Muscle layer of colon (tissue), 2 donors: ENCODE results near the gene PRR18.

Experiments
- H3K27ac ChIP-seq: one replicate; pipeline ENCODE4 v1.7.0; 2013; ENCODE audit warnings: low read depth, mild to moderate bottlenecking, low read length, moderate library complexity
- H3K27me3 ChIP-seq, 2 donors: one replicate each; pipeline ENCODE4 v1.7.0; 2013; ENCODE audit warnings: low read length in 2 of 2, mild to moderate bottlenecking in 2 of 2; ENCODE audit not compliant: insufficient read depth in 2 of 2, control insufficient read depth in 1 of 2
- H3K36me3 ChIP-seq: one replicate; pipeline ENCODE4 v1.7.0; 2013; ENCODE audit warnings: mild to moderate bottlenecking, low read length; ENCODE audit not compliant: insufficient read depth
- H3K4me1 ChIP-seq: one replicate; pipeline ENCODE4 v1.7.0; 2013; ENCODE audit warnings: mild to moderate bottlenecking, low read length; ENCODE audit not compliant: insufficient read depth
- H3K4me3 ChIP-seq, 2 donors: one replicate each; pipeline ENCODE4 v1.7.0; 2013; ENCODE audit warnings: low read length in 2 of 2, low read depth in 1 of 2, mild to moderate bottlenecking in 1 of 2, moderate library complexity in 1 of 2
- H3K9ac ChIP-seq: one replicate; pipeline ENCODE4 v1.7.0; 2013; ENCODE audit warnings: low read length
- H3K9me3 ChIP-seq: one replicate; pipeline ENCODE4 v1.7.0; 2013; ENCODE audit warnings: mild to moderate bottlenecking, low read length
- donor health status: abdominal sarcoma.
- donor health status: Adenocarcinoma of cecum.

PRR18 gene

GRCh38 chr6:166331503-166332415, 23.6 kb upstream of the PRR18 start:
- Histone ChIP-seq H3K9ac (no peak overlapping the region), H3K36me3 (peaks cover 29% of the 10 kb centered on the region), H3K27ac (no peak overlapping the region), H3K27me3 (no peaks in the 10 kb centered on the region), H3K4me1 (peaks cover 13% of the 10 kb centered on the region), H3K4me3 (no peak overlapping the region), H3K9me3 (no peaks in the 10 kb centered on the region)

- Histone ChIP-seq H3K4me1 (peaks cover 13% of the 10 kb centered on the region), H3K9me3 (no peaks in the 10 kb centered on the region), H3K27ac (no peak overlapping the region), H3K9ac (no peak overlapping the region), H3K4me3 (no peak overlapping the region), H3K27me3 (no peaks in the 10 kb centered on the region), H3K36me3 (peaks cover 29% of the 10 kb centered on the region)
Observed at GRCh38 chr6:166330612-166331011, 22.4 kb upstream of the PRR18 start.

DNA sequence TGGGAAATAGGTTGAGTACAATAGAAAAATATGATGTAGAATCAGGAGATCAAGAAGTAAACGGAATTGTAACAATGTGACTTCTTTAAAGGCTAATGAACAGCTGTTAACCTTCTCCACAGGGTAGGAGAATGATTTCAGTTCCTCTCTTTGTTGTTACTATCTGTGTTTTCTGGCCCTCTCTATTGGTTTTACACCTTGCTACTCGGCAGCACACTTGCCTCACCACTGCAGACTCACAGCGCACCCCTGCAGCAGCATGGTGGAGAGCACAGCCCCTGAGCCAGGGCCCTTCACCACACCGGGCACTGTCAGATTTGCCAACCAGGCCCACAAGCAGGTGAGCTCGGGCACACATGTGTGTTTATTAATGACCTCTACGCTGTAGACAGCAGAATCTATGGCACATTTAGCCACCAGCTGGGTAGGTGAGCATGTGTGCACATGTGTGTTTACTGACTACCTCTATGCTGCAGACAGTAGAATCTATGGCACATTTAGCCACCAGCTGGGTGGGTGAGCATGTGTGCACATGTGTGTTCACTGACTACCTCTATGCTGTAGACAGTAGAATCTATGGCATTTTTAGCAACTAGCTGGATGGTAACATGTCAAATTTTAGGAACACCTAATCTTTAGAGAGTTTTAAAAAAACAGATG, 17.3 kb upstream of the PRR18 start:
- Histone ChIP-seq H3K9ac (no peak overlapping the region), H3K27me3 (no peaks in the 10 kb centered on the region), H3K9me3 (no peaks in the 10 kb centered on the region), H3K4me1 (no peaks in the 10 kb centered on the region), H3K27ac (no peak overlapping the region), H3K36me3 (peaks cover 42% of the 10 kb centered on the region), H3K4me3 (no peak overlapping the region)

DNA sequence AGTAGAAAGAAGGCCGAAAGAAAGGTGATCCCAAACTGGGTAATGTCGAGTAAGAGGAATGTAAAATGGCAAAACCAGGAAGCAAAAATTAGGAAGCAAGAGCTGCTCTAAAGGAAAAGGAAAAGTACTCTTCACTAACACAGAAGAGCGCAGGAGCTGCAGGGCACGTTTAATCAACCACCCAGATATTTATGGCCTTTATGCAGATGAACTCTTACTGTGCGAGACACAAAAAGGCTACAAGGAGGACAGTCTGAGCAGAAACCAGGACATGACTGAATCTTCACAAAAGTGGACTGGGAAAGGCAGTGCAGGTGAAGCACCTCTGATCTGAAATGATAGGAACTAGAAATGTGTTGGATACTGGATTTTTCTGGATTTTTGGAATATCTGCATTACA, 15.2 kb upstream of the PRR18 start:
- no peak overlapping the region for H3K4me3 ChIP-seq
- H3K4me1 ChIP-seq: no peaks in the 10 kb centered on the region
- no peaks in the 10 kb centered on the region for H3K9me3 ChIP-seq
- no peaks in the 10 kb centered on the region for H3K27me3 ChIP-seq
- no peak overlapping the region for H3K27ac ChIP-seq
- no peak overlapping the region for H3K9ac ChIP-seq
- peaks cover 39% of the 10 kb centered on the region for H3K36me3 ChIP-seq

DNA sequence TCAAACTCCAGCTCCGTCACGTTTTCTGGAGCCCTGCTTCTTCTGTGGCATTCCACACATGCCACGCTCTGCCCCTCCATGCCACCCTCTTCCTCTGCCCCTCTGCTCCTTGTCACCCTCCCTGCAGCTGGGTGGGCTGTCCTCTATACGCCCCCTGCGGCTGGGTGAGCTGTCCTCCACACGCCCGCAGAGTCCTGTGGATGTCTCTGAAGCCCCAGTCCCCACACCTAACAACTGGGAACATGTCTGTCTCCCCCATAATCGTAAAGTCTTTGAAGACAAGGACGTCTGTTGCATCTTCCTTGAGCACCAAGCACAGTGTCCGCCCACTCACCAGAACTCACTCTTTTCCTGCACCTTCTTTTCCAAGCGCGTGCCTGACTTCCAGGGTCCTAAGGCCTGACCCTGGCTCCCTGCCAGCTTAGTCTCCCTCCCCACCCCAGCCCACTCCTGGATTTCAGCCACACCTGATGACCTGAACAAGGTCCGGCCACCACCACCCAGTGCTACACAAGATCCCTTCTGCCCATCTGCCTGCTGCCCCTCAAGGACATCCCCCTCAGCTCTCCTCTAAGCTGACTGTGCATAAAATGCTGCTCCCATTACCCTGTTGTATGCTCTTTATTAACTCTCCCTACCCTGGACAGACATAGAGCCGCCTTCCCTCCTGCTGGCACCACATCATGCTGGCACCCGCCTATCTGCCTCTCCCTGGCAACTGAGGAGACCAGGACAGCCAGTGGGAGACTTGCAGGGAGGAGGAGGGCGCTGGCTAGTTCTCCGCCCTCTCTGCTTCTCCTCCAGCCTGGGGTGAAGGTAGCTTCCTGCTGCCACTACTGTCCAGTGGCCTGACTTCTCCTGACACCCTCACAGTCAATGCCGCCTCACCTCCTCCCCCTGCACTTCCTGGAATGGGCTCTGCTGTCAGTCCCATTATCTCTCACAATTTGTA, 10.7 kb upstream of the PRR18 start:
- Histone ChIP-seq H3K36me3 (peaks cover 10% of the 10 kb centered on the region), H3K4me1 (no peaks in the 10 kb centered on the region), H3K27ac (no peak overlapping the region), H3K9ac (no peak overlapping the region), H3K4me3 (no peak overlapping the region), H3K9me3 (no peaks in the 10 kb centered on the region), H3K27me3 (no peaks in the 10 kb centered on the region)

DNA sequence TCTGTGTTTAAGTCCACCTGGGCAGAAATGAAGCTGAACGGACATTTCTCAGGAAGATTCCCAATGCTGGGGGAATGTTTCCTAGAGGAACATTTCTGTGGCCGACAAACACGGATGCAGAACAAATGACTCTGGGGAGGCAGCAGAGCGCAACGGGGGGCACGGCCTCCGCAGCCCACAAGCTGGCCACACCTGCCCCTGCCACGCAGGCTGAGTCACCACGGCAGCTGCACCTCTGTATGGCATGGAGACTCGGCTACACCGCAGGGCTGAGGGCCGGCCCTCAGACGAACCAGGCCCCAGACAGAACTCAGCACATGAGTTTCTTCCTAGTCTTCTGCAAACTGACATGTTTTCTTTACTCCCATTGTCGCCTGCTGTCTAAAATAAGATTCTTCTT, 10.0 kb upstream of the PRR18 start:
- H3K27ac ChIP-seq: no peak overlapping the region
- H3K4me1 ChIP-seq: no peaks in the 10 kb centered on the region
- H3K36me3 ChIP-seq: peaks cover 9% of the 10 kb centered on the region
- H3K9me3 ChIP-seq: no peaks in the 10 kb centered on the region
- H3K4me3 ChIP-seq: no peak overlapping the region
- H3K27me3 ChIP-seq: no peaks in the 10 kb centered on the region
- H3K9ac ChIP-seq: no peak overlapping the region

- Histone ChIP-seq H3K27me3 (no peaks in the 10 kb centered on the region), H3K9ac (no peak overlapping the region), H3K4me1 (no peaks in the 10 kb centered on the region), H3K36me3 (peaks cover 9% of the 10 kb centered on the region), H3K27ac (no peak overlapping the region), H3K4me3 (no peak overlapping the region), H3K9me3 (no peaks in the 10 kb centered on the region)
Observed at GRCh38 chr6:166317261-166318212, 9.3 kb upstream of the PRR18 start.

DNA sequence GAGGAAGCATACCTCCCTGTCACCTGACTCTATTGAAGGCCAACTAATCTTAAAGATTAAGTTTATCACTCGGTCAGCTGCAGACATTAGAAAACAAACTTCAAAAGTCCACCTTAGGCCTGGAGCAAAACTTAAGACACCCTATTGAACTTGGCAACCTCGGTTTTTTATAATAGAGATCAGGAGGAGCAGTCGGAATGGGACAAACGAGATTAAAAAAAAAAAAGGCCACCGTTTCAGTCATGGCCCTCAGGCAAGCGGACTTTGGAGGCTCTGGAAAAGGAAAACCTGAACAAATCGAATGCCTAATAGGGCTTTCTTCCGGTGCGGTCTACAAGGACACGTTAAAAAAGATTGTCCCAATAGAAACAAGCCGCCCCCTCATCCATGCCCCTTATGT, 7.2 kb upstream of the PRR18 start:
- Histone ChIP-seq H3K4me3 (no peak overlapping the region), H3K27ac (no peak overlapping the region), H3K4me1 (no peaks in the 10 kb centered on the region), H3K36me3 (peaks cover 5% of the 10 kb centered on the region), H3K9me3 (no peaks in the 10 kb centered on the region), H3K9ac (no peak overlapping the region), H3K27me3 (no peaks in the 10 kb centered on the region)

- no peak overlapping the region for H3K9ac ChIP-seq
- no peak overlapping the region for H3K27ac ChIP-seq
- no peaks in the 10 kb centered on the region for H3K36me3 ChIP-seq
- no peaks in the 10 kb centered on the region for H3K4me1 ChIP-seq
- H3K9me3 ChIP-seq: no peaks in the 10 kb centered on the region
- no peak overlapping the region for H3K4me3 ChIP-seq
- H3K27me3 ChIP-seq: peaks cover 0 to under 1% of the 10 kb centered on the region in 2 donors
Observed at GRCh38 chr6:166314454-166314853, 6.3 kb upstream of the PRR18 start.

DNA sequence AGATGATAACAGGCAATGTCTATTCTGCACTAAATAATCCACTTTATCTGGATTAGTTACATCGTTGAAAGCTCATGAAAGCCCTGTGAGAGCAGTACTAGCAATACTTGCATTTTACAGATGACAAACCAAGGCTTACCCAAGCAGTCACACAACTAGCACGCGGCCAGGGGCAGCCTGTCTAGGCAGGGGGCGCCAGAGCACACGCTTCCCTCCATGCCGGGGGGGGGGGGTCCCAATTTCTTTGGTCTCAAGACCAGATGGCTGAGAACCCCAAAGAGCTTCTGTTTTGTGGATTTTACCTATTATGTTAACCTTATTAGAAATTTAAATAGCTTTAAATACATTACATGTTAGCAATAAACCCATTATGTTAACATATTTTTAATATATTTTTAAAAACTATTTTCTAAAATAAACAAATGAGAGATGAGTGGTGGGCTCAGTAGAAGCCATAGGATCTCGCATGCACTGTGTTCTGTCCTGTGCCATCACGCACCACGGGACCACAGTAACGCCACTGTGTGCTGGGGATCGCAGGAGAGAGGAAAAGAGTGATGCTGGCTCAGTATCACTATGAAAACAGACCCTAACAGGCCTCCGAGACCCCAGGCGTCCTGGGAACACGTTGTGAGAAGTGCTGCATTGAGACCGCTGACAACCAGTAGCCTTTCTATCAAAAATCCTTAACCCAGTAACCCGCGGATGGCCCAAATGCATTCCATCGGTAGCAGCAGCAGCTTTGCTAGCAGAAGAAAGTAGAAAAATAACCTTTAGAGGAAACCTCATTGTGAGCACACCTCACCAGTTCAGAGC, 5.3 kb upstream of the PRR18 start:
- H3K4me1 ChIP-seq: no peaks in the 10 kb centered on the region
- H3K9me3 ChIP-seq: no peaks in the 10 kb centered on the region
- no peaks in the 10 kb centered on the region for H3K36me3 ChIP-seq
- H3K27ac ChIP-seq: no peak overlapping the region
- no peak overlapping the region for H3K9ac ChIP-seq
- H3K4me3 ChIP-seq: no peak overlapping the region
- peaks cover 4 to 11% of the 10 kb centered on the region in 2 donors for H3K27me3 ChIP-seq
